Measurements from ENCODE around the gene ZNF740. TPM values are rescaled to one million over a fixed set of nuclear protein-coding genes. Genes with fewer than 3 reads are reported as not detected.

The ZNF740 gene
- total RNA-seq, 2 experiments from 2014 or later: 24.4 to 24.7 TPM

DNA sequence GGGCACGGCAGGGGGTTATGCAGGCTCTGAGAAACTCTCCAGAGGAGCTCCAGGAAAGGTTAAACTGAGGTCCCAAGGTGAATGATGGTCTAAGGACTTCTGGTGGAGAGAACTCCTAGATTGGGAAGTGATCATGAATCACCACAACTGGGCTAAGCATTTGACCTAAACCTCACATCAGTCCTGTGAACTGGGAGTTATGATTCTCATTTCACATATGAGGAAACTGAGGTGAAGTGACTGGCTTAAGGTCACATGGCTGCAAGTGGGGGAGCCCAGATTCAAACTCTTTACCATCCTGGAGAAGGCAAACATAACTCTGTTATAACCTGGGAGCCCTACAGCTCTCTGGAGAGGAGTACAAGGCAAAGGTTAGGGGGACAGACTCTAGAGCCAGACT lies 47.3 kb downstream of the ZNF740 start:
- peaks cover 11% of the 10 kb centered on the region for H3K36me3 ChIP-seq (ENCODE audit: insufficient read depth, low read length)
- H3K9me3 ChIP-seq (ENCODE audit: control insufficient read depth in 1 of 2, insufficient read depth in 1 of 2, low read length in 2 of 2): no peaks in the 10 kb centered on the region
- no peaks in the 10 kb centered on the region for H3K36me3 Mint-ChIP-seq (ENCODE audit: low read depth)
- H3K9me3 Mint-ChIP-seq: no peaks in the 10 kb centered on the region
- no peaks in the 10 kb centered on the region for H3K27me3 ChIP-seq (ENCODE audit: control insufficient read depth in 1 of 2, insufficient read depth in 2 of 2, low read length in 2 of 2)
- H3K27ac Mint-ChIP-seq: peak overlapping the region; percentile 62
- POLR2A ChIA-PET: no interaction called here
- intact Hi-C loops (cut with DNase I, micrococcal nuclease): no loop called here
- CTCF ChIA-PET: interaction anchor here (1.1 kb wide), 1 partner anchor 14 kb away, joined by 4 read pairs; no protein-coding TSS in a partner anchor
- ATAC-seq (ENCODE audit: poor library complexity) (no peak), DNase-seq (no peak)
- TF ChIP-seq, protein P1, sequence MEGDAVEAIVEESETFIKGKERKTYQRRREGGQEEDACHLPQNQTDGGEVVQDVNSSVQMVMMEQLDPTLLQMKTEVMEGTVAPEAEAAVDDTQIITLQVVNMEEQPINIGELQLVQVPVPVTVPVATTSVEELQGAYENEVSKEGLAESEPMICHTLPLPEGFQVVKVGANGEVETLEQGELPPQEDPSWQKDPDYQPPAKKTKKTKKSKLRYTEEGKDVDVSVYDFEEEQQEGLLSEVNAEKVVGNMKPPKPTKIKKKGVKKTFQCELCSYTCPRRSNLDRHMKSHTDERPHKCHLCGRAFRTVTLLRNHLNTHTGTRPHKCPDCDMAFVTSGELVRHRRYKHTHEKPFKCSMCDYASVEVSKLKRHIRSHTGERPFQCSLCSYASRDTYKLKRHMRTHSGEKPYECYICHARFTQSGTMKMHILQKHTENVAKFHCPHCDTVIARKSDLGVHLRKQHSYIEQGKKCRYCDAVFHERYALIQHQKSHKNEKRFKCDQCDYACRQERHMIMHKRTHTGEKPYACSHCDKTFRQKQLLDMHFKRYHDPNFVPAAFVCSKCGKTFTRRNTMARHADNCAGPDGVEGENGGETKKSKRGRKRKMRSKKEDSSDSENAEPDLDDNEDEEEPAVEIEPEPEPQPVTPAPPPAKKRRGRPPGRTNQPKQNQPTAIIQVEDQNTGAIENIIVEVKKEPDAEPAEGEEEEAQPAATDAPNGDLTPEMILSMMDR (IDR thresholded peaks at IDR 0.05): no peak
- H3K4me3 Mint-ChIP-seq: no peak overlapping the region
- peaks cover 77% of the 10 kb centered on the region for H3K4me1 Mint-ChIP-seq (ENCODE audit: low read depth)
- H3K27me3 Mint-ChIP-seq: no peaks in the 10 kb centered on the region
- H3K27ac ChIP-seq (ENCODE audit: low read depth in 1 of 2, low read length in 2 of 2): no peak overlapping the region
- H3K4me3 ChIP-seq (ENCODE audit: low read length): no peak overlapping the region
- H3K4me1 ChIP-seq (ENCODE audit: insufficient read depth, low read length): peaks cover 87% of the 10 kb centered on the region

DNA sequence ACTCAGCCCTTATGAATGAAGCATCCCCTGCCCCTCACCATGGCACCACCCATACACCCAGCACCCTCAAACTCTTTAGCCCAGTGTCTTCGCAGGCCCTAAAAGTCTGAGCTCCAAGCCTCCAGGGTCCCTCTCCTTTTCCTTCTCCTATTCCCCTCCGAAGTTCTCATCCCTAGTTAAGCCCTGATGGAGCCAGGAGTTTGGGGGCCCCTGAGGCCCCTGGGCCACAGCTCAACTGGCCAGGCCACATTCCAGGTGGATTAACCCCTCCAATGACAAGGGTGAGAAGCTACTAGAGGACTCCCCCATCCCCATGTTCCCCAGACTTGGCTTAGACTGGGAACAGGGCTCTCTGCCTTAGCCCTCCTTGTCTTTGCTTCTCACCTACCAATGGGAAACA lies 48.9 kb downstream of the ZNF740 start:
- Histone ChIP-seq H3K9me3 (ENCODE audit: control insufficient read depth in 1 of 2, insufficient read depth in 1 of 2, low read length in 2 of 2) (no peaks in the 10 kb centered on the region), H3K4me1 (ENCODE audit: insufficient read depth, low read length) (peaks cover 87% of the 10 kb centered on the region), H3K27me3 (ENCODE audit: control insufficient read depth in 1 of 2, insufficient read depth in 2 of 2, low read length in 2 of 2) (no peaks in the 10 kb centered on the region), H3K36me3 (ENCODE audit: insufficient read depth, low read length) (peaks cover 11% of the 10 kb centered on the region), H3K4me3 (ENCODE audit: low read length) (no peak overlapping the region), H3K27ac (ENCODE audit: low read depth in 1 of 2, low read length in 2 of 2) (peak overlapping the region; percentile 4 to 48)
- H3K36me3 Mint-ChIP-seq (ENCODE audit: low read depth): no peaks in the 10 kb centered on the region
- peak overlapping the region; percentile 85 for H3K4me3 Mint-ChIP-seq
- POLR2A ChIA-PET: interaction anchor here (1.0 to 1.3 kb wide), 3 partner anchors 10 to 39 kb away, joined by 3 to 9 read pairs (median 4); partner anchors contain the start of genes ESPL1 and ITGB7
- ATAC-seq (ENCODE audit: poor library complexity): no peak
- CTCF ChIA-PET: interaction anchor here (1.0 kb wide), 1 partner anchor 23 kb away, joined by 3 read pairs; a partner anchor contains a TSS
- peaks cover 73% of the 10 kb centered on the region for H3K4me1 Mint-ChIP-seq (ENCODE audit: low read depth)
- H3K27ac Mint-ChIP-seq: peak overlapping the region; percentile 62
- no peaks in the 10 kb centered on the region for H3K9me3 Mint-ChIP-seq
- TF ChIP-seq, protein P1 (IDR thresholded peaks at IDR 0.05): no peak
- no peak for DNase-seq
- intact Hi-C loops (cut with DNase I, micrococcal nuclease): no loop called here
- H3K27me3 Mint-ChIP-seq: no peaks in the 10 kb centered on the region

DNA sequence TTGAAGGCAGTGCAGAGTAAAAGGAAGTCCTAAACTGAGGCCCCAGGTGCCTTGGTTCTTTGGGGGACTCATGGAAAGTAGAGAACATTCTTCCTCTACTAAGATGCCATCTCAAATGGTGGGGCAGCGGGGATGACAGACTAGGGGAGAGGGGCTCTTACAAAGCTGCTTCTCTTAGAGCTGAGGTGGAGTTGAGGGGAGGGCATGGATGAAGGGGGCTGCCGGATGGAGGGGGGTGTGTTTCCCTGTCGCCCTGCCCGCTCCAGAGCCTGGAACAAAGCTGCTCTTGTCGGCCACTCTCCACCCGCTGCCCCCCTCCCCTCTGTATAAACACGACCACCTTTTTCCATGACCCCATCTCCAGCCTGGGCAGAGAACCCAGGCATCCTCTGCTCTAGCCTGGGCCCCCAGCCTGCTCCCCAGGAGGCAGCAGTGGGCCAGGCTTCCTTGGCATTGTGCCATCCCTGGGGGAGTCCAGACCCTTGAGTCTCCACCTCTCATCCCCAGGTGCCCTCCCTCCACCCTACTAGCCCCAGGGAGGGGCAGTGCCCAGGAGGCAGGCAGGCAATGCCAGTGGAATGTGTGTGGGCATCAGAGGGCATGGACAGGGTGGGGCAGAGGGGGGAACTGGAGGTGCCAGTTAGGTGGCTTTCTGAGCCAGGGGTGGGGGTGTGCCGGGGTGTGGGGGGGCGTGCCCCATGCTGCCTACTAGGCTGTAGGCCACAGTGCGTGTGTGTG lies 49.8 kb downstream of the ZNF740 start:
- peaks cover 67% of the 10 kb centered on the region for H3K4me1 Mint-ChIP-seq (ENCODE audit: low read depth)
- Histone ChIP-seq H3K27me3 (ENCODE audit: control insufficient read depth in 1 of 2, insufficient read depth in 2 of 2, low read length in 2 of 2) (no peaks in the 10 kb centered on the region), H3K27ac (ENCODE audit: low read depth in 1 of 2, low read length in 2 of 2) (peak overlapping the region; percentile 10 to 48), H3K4me3 (ENCODE audit: low read length) (peak overlapping the region; percentile 7), H3K36me3 (ENCODE audit: insufficient read depth, low read length) (peaks cover 11% of the 10 kb centered on the region), H3K9me3 (ENCODE audit: control insufficient read depth in 1 of 2, insufficient read depth in 1 of 2, low read length in 2 of 2) (no peaks in the 10 kb centered on the region), H3K4me1 (ENCODE audit: insufficient read depth, low read length) (peaks cover 87% of the 10 kb centered on the region)
- peak overlapping the region; percentile 62 for H3K27ac Mint-ChIP-seq
- ATAC-seq (ENCODE audit: poor library complexity) (no peak), DNase-seq (peak in 1 of 14 experiments; percentile 55)
- no peaks in the 10 kb centered on the region for H3K27me3 Mint-ChIP-seq
- ChIA-PET POLR2A (interaction anchor here (1.0 to 1.3 kb wide), 3 partner anchors 10 to 38 kb away, joined by 3 to 9 read pairs (median 4); partner anchors contain the start of genes ESPL1 and ITGB7), CTCF (interaction anchor here (0.5 kb wide), 1 partner anchor 215 kb away, joined by 4 read pairs; no protein-coding TSS in a partner anchor)
- H3K36me3 Mint-ChIP-seq (ENCODE audit: low read depth): no peaks in the 10 kb centered on the region
- TF ChIP-seq, protein P1 (IDR thresholded peaks at IDR 0.05): no peak
- no peaks in the 10 kb centered on the region for H3K9me3 Mint-ChIP-seq
- H3K4me3 Mint-ChIP-seq: peak overlapping the region; percentile 85
- intact Hi-C loops (cut with DNase I, micrococcal nuclease): no loop called here
